HEK293 (cell line): ENCODE measurements around the gene VMAC.

Source experiments
- YY1 ChIP-seq: fragments of 450-650 bp; formaldehyde crosslinking; IDR thresholded peaks from 2 replicates; pipeline ENCODE4 v1.5.1; 2018; ENCODE audit warnings: missing biosample characterization, missing genetic modification characterization
- ZNF175 ChIP-seq: fragments of 450-650 bp; formaldehyde crosslinking; IDR thresholded peaks from 2 replicates; pipeline ENCODE4 v1.5.1; 2016; ENCODE audit warnings: missing biosample characterization, missing genetic modification characterization
- ZNF274 ChIP-seq, 2 experiments: fragments of 200-500 bp in 1 of 2; fragments of 450-650 bp in 1 of 2; sonication (Bioruptor generic) in 1 of 2; formaldehyde crosslinking in 1 of 2; IDR thresholded peaks; 2 replicates each; pipeline versions ENCODE4 v1.5.1 to v1.6.1; 2014 to 2016; ENCODE audit warnings: borderline replicate concordance in 1 of 2, inconsistent platforms in 1 of 2, low read length in 1 of 2, missing biosample characterization in 1 of 2, missing genetic modification characterization in 1 of 2
- ZNF366 ChIP-seq: fragments of 450-650 bp; formaldehyde crosslinking; conservative IDR thresholded peaks from 2 replicates; pipeline ENCODE4 v1.5.1; 2016; ENCODE audit warnings: missing biosample characterization, missing genetic modification characterization
- ZNF48 ChIP-seq: fragments of 450-650 bp; formaldehyde crosslinking; IDR thresholded peaks from 2 replicates; pipeline ENCODE4 v1.5.1; 2016; ENCODE audit warnings: missing biosample characterization, missing genetic modification characterization
- ZNF555 ChIP-seq: fragments of 450-650 bp; formaldehyde crosslinking; conservative IDR thresholded peaks from 2 replicates; pipeline ENCODE4 v1.5.1; 2017; ENCODE audit warnings: missing biosample characterization, mild to moderate bottlenecking, missing genetic modification characterization, inconsistent platforms
- ZNF558 ChIP-seq: fragments of 450-650 bp; formaldehyde crosslinking; IDR thresholded peaks from 2 replicates; pipeline ENCODE4 v1.5.1; 2016; ENCODE audit warnings: missing biosample characterization, missing genetic modification characterization
- ZNF561 ChIP-seq: fragments of 450-650 bp; IDR thresholded peaks from 2 replicates; pipeline ENCODE4 v1.5.1; 2018; ENCODE audit warnings: missing biosample characterization, missing genetic modification characterization, borderline replicate concordance
- ZNF629 ChIP-seq: fragments of 450-650 bp; formaldehyde crosslinking; IDR thresholded peaks from 2 replicates; pipeline ENCODE4 v1.5.1; 2017; ENCODE audit warnings: missing biosample characterization, missing genetic modification characterization
- TF ChIP-seq, protein P1 (sequence below): fragments of 450-650 bp; formaldehyde crosslinking; IDR thresholded peaks from 2 replicates; pipeline ENCODE4 v1.5.1; 2016; ENCODE audit warnings: missing biosample characterization, missing genetic modification characterization

- TF ChIP-seq, protein P1, sequence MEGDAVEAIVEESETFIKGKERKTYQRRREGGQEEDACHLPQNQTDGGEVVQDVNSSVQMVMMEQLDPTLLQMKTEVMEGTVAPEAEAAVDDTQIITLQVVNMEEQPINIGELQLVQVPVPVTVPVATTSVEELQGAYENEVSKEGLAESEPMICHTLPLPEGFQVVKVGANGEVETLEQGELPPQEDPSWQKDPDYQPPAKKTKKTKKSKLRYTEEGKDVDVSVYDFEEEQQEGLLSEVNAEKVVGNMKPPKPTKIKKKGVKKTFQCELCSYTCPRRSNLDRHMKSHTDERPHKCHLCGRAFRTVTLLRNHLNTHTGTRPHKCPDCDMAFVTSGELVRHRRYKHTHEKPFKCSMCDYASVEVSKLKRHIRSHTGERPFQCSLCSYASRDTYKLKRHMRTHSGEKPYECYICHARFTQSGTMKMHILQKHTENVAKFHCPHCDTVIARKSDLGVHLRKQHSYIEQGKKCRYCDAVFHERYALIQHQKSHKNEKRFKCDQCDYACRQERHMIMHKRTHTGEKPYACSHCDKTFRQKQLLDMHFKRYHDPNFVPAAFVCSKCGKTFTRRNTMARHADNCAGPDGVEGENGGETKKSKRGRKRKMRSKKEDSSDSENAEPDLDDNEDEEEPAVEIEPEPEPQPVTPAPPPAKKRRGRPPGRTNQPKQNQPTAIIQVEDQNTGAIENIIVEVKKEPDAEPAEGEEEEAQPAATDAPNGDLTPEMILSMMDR: no peak
- TF ChIP-seq ZNF629 (tag by site-specific recombination) (peak; percentile 66), ZNF274 (IDR thresholded peaks at IDR 0.05; ENCODE audit: low read length) (no peak), ZNF274 (tag by site-specific recombination; IDR thresholded peaks at IDR 0.05; ENCODE audit: borderline replicate concordance) (no peak), ZNF555 (tag by site-specific recombination) (no peak), ZNF48 (tag by site-specific recombination) (no peak), ZNF175 (tag by site-specific recombination) (no peak), ZNF561 (tag by site-specific recombination) (no peak), YY1 (no peak), ZNF366 (tag by site-specific recombination) (peak; percentile 20; the same call in 1 of the 2 replicates), ZNF558 (tag by site-specific recombination) (no peak)
Measured at GRCh38 chr19:5943623-5944022, 39.0 kb downstream of the VMAC start.
